Muscle of back (tissue), 11 donors: ENCODE data around the gene SPOP. TPM values are rescaled to one million over a fixed set of nuclear protein-coding genes. Genes with fewer than 3 reads are reported as not detected.
A peak's percentile ranks its signal among the peaks of the same experiment; 100 is the strongest.
"Not testable (repeated sequence)": the region's sequence is repeated elsewhere in the genome, so short reads cannot be mapped to it uniquely, and the experiment has no call there.

Source experiments
- DNase-seq, 3 donors: peaks; one replicate each; pipeline versions ENCODE4 v3.0.0 to v3.0.0-alpha.2; 2013
- polyA plus RNA-seq, 10 donors: library from polyadenylated mRNA; unstranded; fragments of 120-200 nt; gene quantifications; one replicate each; pipeline ENCODE4 v1.2.1, GENCODE V29; 2013; ENCODE audit not compliant: insufficient read length in 10 of 10

Gene SPOP
- polyA plus RNA-seq, 10 donors, result 46.6 to 57.4 (median 50.7) TPM

DNA sequence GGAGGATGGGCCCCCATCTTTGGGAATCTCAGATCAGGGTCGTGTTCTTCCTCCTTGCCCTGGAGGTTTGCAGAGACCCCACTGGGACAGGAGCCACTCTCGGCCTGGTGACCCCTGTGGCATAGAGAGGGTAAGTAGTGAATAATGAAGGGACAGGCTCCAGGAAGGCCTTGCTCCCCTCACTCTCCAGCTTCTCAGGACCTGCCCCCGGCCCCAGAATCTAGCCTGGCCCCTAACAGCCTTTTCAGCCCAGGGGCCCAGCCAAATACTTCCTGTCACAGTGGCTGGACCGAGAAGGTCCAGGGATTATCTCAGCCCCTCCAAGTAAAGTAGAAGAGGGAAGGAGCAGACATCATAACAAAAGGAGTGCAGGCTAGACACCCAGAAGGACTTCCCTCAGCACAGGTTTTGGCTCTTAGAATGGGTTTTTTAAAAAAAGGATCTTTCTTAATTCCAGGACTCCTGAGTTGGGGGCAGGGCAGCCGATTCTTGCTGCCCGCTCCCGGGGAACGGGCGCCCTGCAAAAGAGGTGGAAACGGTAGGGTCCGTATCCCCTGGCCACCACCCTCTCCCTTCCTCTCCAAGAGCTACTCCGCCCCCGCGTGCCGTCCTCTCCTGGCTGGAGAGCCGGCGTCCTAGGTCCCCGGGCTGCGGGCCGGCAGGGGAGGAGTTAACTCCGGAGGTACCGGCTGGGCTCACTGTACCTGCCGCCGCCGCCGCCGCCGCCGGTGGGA lies 102.8 kb downstream of the SPOP start:
- DNase-seq, result peak in 1 of 3 donors; percentile 41

DNA sequence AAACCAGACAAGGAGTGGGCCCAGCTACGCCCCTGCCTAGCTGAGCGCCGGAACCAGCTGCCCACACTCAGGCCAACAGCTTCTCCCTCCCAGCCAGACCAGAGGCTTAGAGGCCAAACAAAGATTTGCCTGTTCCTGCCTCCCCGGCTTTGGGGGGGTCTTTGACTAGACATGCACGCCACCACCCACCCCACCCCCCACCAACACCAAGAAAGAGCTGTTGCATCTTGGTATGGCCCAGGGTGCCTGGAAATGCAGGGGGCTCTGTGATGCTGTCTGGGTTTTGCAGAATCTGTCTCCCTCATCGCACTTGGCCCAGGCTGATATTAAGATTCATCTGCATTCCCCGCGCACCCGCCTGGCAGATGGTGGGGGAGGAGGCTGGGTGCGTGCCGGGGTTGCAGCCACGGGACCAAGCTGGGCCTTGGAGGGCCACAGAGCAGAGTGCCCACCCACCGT lies 103.5 kb downstream of the SPOP start:
- DNase-seq, result no peak

GRCh38 chr17:49573510-49574322 lies 104.2 kb downstream of the SPOP start:
- no peak for DNase-seq

GRCh38 chr17:49572806-49573420 lies 105.0 kb downstream of the SPOP start:
- no peak for DNase-seq

DNA sequence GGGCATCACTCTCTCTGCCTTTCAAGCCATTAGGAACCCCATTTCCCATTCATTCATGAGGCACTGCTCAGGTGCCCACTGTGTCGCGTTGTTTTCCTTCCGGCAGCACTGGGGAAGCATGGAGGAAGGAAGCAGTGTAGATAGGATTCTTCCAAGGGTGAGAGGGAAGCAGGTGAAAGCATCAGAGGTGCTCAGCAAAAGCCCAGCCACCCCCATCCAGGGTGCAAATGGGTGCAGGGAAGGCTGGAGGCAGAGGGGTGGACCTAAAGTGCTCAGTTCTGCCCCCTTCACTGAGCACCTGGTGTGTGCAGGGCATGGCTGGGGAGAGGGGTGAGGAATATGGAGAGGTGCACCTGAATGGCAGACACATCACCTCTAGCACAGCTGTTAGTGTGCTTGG lies 105.7 kb downstream of the SPOP start:
- no peak for DNase-seq

GRCh38 chr17:49571764-49572163 lies 106.1 kb downstream of the SPOP start:
- DNase-seq, result no peak

DNA sequence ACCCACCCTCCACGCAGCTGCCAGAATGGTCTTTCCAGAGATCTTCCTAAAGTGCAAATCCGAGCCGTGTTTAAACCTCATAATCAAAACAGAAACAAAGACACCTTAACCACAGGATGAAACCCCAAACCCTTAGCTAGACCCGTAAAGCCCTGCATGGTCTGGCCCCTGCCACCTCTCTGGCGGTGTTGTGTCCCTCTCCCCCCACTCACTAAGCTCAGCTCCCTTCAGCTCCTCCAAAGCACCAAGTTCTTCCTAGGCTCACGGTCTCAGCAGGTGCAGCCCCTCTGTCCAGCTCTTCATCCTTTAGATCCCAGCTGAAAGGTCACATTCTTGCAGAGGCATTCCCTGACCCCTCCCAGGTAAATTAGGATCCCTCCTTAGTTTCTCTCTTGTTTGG lies 106.6 kb downstream of the SPOP start:
- DNase-seq, result no peak

GRCh38 chr17:49570540-49571242 lies 107.2 kb downstream of the SPOP start:
- no peak for DNase-seq

GRCh38 chr17:49568695-49569047 lies 109.2 kb downstream of the SPOP start:
- DNase-seq, result not testable (repeated sequence)

DNA sequence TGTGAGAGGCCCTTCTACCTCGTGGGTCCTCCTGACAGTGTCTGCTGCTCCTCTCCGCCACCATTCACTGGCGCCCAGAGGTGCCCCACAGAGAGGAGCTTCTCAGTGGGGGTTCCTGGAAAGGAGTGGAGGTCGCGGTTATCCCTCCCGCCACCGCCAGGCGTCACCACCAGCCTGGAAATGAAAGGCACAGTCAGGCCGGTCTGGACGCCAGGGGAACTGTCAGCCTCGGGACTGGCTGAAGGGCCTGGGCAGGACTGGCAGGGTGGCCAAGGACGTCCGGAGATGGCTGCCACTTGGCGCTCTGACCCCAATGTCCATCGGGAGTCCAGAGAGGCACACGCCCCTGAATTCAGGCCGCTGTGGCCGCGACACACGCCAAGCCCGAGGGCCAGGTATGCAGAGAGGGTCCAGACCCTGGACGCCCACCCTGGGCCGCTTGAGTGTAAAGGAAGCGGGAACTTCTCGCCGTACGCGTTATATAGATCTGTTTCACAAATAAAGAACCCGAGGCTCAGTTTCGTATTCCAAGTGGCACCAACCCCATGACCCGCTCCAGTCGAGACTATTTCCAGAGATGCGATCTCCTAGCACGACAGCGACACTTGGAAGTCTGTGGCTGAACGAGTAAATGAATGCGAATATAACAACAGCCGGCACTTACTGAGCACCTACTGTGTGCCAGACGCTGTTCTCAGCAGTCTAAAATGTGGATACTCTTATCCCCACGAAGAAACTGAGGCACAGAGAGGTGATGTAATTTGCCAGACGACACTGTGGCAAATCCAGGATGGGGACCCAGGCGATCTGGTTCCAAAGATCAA lies 109.8 kb downstream of the SPOP start:
- DNase-seq, result peak; percentile 72 to 88 (median 83)

DNA sequence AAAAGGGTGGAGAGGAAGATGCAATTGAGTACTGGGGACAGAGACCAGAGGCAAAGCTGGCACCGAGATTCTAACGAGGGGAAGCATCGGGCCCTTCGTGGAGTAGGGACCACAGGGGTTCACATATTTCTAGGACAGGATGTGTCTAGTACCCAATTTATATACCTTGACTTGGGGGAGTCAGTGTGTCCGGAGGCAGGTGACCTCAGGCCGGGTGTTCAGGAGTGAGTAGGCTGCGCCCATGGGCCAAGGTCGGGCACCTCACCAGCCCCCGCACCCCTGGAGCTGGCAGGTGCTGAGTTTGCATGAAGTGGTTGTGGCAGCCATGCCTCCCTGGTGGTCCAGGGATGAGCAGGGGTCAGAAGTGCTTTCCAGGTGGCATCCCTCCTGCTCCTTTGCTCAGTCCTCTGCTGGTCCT lies 110.8 kb downstream of the SPOP start:
- DNase-seq, result no peak

- no peak for DNase-seq
These were observed 111.2 kb downstream of the SPOP start for GRCh38 chr17:49566668-49567071.

GRCh38 chr17:49565948-49566491 lies 111.9 kb downstream of the SPOP start:
- DNase-seq, result no peak

GRCh38 chr17:49564638-49565037 lies 113.3 kb downstream of the SPOP start:
- no peak for DNase-seq

DNA sequence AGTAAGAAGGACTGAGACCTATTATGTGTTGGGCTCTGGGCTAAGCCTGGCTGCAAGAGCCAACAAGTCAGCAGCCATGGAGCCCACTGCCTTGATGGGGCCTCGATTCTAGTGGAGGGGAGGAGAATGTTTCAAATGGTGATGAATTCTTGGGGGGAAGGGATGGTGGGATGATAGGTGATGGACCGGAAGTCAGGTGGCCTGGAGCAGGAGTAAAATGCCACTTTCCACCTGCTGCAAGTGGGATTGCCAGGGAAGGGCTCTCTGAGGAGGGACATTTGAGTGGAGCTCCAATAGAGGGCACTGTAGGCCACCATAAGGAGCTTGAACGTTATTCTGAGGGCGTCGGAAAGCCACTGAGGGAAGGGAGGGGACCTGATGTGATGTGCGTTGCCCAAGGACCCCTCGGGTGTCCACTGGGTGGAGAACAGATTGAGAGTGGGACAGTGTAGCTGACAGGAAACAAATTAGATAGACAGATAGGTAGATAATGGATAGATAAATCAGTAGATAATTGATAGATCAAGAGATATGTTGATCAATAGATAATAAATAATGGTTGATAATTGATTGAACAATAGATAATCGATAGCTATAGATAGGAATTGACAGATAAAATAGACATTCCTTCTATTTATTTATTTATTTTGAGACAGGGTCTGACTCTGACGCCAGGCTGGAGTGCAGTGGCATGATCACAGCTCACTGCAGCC lies 120.4 kb downstream of the SPOP start:
- peak in 1 of 3 donors; percentile 51 for DNase-seq

- peak; percentile 57 to 88 (median 80) for DNase-seq
These were observed 121.5 kb downstream of the SPOP start for GRCh38 chr17:49556223-49556943.

GRCh38 chr17:49555495-49556222 lies 122.2 kb downstream of the SPOP start:
- DNase-seq, result no peak

GRCh38 chr17:49554694-49555494 lies 123.0 kb downstream of the SPOP start:
- peak in 1 of 3 donors; percentile 53 for DNase-seq
